ENCODE measurements around the gene CHMP2A.

- no peak for TF ChIP-seq CTCF (IDR thresholded peaks at IDR 0.05; ENCODE audit: poor library complexity)
- TF ChIP-seq EZH2 (IDR thresholded peaks at IDR 0.05; ENCODE audit: borderline replicate concordance): no peak
Observed at GRCh38 chr19:58569191-58569942, 14.5 kb upstream of the CHMP2A start.

Measured in hepatocyte (in vitro differentiated cells).